HUDEP-2 (cell line): ENCODE results near the gene WFDC5.
"Not testable (repeated sequence)": the region's sequence is repeated elsewhere in the genome, so short reads cannot be mapped to it uniquely, and the experiment has no call there.

Source experiments
- DNase-seq, 76 experiments: peaks; one replicate each; lab custom pipeline; 2025; ENCODE audit not compliant: unreplicated experiment in 76 of 76; lab: John Stamatoyannopoulos, UW

WFDC5 gene, protein sequence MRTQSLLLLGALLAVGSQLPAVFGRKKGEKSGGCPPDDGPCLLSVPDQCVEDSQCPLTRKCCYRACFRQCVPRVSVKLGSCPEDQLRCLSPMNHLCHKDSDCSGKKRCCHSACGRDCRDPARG

GRCh38 chr20:45114465-45115385, at the start of gene WFDC5:
TSS of gene WFDC5 (minus strand) at chr20:45115174. CDS start at chr20:45115083, 91 bp downstream.
- no peak for DNase-seq

GRCh38 chr20:45163083-45163803, 48.3 kb upstream of the WFDC5 start:
- no peak for DNase-seq

DNA sequence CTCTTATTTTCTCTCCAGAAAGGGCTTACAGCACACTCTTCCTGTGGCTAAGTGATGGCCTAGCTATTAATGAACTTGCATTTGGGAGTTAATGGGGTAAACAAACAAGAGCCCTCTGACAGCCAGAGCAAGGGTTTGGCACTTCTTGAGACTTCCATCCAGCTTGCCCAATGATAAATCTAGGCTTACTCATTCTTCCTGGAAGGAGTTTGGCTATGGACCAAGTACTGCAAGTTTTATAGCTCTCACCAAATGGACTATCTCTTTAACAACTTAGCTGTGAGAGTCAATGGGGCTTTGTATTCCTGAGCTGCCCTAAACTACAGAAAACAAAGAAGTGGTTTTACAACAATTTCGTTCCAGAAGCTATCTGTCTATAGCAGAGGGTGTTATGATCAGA, 43.0 kb upstream of the WFDC5 start:
- no peak for DNase-seq

DNA sequence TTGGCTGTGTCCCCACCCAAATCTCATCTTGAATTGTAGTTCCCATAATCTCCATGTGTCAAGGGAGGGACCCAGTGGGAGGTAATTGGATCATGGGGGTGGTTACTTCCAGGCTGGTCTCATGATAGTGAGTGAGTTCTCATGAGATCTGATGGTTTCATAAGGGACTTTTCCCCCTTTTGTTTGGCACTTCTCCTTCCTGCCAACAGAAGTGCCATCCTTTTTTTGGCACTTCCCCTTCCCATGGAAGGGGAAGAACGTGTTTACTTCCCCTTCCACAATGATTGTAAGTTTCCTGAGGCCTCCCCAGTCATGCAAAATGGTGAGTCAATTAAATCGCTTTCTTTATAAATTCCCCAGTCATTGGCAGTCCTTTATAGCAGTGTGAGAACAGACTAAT, 41.7 kb upstream of the WFDC5 start:
- DNase-seq, result no peak

DNA sequence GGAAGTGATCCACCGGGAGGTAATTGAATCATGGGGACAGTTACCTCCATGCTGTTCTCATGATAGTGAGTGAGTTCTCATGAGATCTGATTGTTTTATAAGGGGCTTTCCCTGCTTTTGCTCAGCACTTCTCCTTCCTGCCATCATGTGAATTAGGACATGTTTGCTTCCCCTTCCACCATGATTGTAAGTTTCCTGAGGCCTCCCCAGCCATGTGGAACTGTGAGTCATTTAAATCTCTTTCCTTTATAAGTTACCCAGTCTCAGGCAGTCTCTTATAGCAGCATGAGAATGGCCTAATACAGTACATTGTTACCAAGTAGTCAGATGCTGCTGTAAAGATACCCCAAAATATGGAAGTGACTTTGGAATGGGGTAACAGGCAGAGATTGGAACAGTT, 39.8 kb upstream of the WFDC5 start:
- DNase-seq, result not testable (repeated sequence)

DNA sequence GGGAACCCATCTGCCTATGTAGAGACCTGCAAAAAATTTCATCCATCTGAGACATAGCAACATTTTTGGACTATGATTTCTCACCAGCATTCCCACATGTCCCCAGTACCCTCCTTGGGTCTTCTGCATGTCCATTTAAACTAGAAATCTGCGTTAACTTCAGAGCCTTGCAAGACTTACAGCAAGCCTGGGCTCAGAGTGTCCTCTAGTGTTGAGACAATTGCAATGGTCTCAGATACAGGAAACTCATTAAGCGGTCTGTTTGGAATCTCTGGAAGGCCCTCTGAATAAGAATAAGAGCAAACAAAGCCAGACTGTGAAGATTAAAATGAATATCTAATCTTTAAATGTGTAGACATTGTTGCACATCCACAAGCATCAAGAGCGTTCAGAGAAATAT, 39.2 kb upstream of the WFDC5 start:
- no peak for DNase-seq

- no peak for DNase-seq
Measured at GRCh38 chr20:45153752-45154151, 38.8 kb upstream of the WFDC5 start.

GRCh38 chr20:45153147-45153546, 38.2 kb upstream of the WFDC5 start:
- DNase-seq, result no peak

DNA sequence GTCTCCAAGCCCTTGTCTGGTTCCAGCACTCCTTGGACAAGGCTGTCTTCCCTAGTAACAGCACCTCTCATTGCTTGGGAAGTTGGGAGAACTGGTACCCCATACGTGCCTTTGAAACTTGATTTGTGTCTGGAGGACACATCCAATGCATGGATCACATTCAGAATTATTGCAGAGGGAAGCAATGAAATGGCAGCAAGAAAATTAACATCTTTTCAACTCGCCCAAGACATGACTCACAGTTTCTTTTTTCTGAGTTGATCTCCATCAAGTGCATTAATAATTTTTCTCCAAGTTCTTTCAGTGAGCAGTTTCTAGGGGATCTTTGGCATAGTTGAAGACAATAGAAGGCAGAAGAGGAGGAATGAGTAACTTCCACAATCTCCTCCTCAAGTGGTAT, 37.4 kb upstream of the WFDC5 start:
- DNase-seq, result no peak

DNA sequence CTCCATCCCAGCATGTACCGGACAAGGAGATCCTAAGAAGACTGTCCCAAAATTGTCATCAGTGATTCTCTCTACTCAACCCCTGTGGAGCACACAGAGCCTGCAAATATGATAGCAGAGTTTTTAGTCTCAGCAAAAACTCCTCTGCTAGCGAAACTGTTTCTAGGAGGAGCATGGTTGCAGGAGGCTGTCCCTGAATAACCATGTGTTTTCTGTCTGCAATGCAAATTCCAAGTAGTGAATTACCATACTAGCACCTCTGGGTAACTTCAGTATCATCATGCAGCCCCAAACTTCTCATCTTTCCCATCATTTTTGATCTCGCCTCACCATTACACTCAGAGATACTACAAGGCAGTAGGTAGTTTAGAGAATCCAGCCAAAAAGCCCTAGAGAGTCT, 34.1 kb upstream of the WFDC5 start:
- DNase-seq, result no peak

- DNase-seq, result no peak
Measured at GRCh38 chr20:45140836-45141235, 25.9 kb upstream of the WFDC5 start.

- not testable (repeated sequence) for DNase-seq
Measured at GRCh38 chr20:45139733-45140375, 24.9 kb upstream of the WFDC5 start.

DNA sequence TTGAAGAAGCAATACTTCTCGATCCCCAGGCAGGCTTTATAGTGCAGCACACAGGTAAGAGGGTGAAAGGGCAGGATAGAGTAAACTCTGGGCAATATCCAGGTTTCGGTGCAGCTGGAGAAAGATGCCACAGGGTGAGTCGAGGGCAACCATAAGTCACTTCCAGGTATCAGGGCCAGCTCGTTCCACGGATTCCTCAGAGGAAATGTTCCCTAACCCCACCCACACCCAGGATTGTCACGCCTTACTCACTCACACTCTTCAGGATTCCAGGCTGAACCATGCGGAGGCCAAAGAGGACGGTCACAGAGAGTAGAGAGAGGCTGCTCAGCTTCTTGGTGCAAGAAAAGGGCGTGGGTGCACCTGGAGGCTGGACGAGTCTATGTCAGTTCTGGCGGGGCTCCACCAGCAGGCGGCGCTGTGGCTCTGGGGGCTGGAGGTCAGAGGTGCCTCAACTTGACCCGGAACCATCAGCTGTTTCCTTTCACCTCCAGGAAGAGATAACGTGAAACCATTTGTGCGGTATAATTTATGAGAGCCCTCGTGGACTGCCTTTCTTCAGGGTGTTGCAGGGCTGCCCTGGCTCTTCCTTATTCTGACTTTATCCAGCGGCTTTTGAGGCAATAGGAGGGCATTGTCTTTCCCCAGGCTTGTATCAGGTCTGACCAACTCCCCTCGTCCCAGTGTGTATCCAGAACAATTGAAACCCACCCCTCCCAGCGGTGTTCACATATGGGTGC, 23.8 kb upstream of the WFDC5 start:
- peak in 66 of 76 experiments; percentile 2 to 79 (median 49) for DNase-seq

DNA sequence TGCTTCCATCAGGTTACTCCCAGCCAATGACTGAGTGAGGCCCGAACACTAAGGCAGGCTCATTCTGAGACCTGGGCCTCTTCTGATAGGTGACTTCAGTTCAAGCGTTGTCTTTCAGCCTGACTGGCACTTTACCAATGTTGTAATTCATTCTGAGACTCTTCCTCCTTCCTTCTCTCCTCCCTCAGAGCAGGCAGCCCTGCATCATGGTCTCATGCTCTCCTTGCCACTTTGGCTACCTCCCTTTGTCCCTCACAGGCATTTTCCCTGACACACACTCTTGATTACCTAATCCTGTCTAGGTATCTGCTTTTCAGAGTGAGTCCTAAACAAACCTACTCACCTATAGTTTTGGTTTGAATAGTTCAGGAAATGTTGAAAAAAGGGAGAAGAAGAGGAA, 21.9 kb upstream of the WFDC5 start:
- no peak for DNase-seq

DNA sequence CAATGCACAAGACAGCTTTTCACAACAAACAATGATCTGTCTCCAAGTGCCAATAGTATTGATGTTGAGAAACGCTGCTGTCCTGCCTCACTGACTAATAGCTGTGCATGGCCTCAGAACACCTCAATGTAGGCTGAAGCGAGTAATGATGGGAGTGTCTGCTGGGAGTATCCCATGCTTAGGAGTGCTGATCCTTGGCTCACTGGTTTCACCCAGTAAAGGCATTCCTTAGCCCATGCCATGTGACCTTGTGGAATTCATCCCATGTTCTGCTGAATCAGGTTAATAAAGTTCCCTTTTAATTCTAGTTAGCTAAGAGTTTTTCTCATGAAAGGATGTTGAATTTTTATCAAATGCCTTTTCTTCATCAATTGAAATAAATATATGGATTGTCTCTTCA, 13.1 kb upstream of the WFDC5 start:
- no peak for DNase-seq

- no peak for DNase-seq
Measured at GRCh38 chr20:45124365-45124764, 9.4 kb upstream of the WFDC5 start, which contains the start of gene WFDC12. TSS of gene WFDC12 (minus strand) at chr20:45124465. CDS start at chr20:45124447, 18 bp downstream.

- DNase-seq, result no peak
Measured at GRCh38 chr20:45121388-45121787, 6.4 kb upstream of the WFDC5 start.

GRCh38 chr20:45119556-45120266, 4.7 kb upstream of the WFDC5 start:
- no peak for DNase-seq

DNA sequence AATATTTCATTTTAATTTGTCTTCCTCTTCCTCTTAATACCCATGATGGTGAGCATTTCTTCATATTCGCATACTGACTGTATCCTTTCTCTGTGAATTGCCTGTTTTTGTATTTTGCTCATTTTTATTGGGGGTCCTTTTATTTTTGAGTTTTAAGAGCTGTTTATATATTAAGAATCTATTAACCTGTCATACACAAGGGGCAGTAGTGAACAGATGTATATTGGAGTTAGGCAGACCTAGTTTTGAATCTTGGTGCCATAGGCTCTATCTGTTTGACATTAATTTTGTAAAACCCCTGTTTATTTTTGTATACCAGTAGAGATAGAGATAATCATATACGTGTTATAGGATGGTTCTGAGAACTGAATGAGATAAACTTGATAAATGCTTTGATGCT, 3.1 kb upstream of the WFDC5 start:
- no peak for DNase-seq

DNA sequence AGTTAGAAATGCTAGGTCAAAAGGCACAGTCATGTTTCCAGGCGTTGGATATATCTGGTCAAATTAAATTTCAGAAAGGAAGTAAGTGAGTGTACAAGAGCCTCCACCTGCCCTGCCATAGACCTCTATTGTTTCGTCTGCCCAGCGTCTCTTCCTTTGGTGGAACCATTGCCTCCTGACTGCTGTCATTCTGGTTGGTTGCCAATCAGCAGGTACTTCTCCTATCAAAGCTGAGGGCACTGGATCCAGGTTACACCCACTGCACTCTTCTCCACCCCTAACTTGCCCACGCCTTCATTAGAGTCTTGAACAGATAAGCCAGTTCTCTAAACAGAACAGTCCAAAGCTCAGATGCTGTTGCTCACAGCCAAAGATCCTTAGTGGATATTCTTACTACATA, 2.6 kb upstream of the WFDC5 start:
- DNase-seq, result peak in 45 of 76 experiments; percentile 3 to 64 (median 34)
